ENCODE data around the gene SLC19A2.
"Not testable (repeated sequence)": the region's sequence is repeated elsewhere in the genome, so short reads cannot be mapped to it uniquely, and the experiment has no call there.

Gene SLC19A2

DNA sequence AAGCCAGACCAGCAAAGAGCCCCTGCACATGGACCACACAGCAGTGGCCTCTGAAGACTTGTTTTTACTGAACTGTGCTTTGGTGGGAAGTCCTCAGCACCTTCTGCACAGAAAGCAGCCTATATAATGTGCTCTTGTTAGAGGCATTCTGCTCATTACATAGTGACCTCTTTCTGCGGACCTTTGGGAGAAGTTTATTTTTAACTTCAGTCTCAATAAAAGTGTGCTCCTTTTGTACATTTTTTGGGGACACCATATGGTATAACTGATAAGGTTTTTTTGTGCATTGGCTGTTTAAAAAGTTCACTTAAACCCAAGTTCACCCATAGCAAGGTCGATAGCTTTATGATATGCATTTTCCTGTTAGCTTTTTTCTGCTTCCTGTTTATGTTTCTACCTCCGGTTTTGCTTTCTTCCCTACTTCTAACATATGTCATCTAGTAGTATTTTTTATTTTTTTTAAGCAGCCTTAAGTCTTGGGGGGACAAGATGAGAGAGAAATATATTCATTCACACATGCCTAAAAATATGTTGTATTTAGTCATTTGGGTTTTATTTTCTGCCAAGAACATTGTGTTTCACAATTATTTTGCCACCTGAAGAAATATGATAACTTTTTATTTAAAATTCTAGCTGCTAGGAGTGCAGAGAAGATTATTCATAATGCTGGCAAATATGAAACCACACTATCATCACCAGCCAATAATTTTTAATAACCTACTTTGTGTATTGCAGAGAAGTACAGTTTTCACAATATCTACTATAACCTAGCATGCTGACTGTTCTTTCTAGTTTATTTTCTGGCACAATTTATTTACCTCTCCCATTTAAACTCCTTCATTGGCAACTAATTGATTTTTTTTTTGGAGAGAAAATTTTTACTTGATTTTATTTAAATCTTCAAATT, 22.9 kb upstream of the SLC19A2 start:
- no peak for DNase-seq

DNA sequence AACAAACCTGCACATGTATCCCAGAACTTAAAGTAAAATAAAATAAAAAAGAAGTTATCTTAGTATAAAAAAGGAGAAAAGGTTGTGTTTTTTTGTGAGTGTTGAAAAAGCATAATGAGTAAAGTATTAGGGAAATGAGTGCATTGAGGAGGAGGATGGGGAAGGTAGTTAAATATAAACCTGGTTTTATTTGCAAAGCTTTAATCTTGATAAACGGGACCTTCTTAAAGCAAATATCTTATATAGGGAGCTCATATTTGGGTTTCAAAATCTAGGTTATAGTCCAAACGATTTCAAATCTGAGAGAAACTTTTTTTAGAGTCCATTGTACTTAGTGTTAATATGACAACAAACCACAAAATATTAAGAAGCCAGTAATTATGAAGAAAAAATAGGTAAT, 21.7 kb upstream of the SLC19A2 start:
- DNase-seq = no peak

DNA sequence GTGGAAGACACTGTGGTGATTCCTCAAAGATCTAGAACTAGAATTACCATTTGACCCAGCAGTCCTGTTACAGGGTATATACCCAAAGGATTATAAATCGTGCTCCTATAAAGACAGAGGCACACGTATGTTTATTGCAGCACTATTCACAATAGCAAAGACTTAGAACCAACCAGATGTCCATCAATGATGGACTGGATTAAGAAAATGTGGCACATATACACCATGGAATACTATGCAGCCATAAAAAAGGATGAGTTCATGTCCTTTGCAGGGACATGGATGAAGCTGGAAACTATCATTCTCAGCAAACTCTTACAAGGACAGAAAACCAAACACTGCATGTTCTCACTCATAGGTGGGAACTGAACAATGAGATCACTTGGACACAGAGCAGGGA, 17.9 kb upstream of the SLC19A2 start:
- DNase-seq = not testable (repeated sequence)

DNA sequence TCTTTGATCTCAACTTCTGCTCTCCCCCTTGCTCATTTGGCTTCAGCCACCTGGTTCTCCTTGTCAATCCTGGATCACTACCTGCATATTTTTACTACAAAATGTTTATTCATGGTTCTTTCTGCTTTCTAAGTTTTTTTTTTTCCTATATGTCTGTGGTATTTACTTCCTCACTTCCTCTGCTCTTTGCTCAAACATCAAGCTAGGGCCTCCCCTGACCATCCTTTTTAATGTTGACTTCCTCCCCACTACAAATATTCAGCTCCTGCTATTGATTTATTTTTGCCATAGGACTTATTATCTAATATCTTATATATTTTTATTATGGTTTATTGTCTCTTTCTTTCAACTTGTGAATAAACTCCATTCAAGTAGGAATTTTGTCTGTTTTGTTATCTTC, 14.1 kb upstream of the SLC19A2 start:
- DNase-seq = no peak

DNA sequence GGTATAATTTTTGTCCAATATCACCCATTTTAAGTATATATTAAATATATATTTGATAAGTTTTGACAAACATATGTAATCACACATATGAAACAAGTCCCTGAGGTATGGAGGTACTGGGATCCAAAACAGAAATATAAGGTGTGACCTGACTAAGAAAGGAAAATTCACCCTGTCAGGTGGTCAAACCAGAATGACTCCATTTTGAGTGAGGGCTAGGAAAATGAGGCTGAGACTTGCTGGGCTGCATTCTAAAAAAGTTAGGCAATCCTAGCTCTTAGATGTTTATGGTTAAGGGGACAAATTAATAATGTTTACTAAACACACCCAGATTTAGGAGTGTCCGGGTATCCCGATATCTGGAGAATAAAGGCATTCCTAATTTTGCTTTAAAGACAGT, 11.6 kb upstream of the SLC19A2 start:
- DNase-seq = no peak

DNA sequence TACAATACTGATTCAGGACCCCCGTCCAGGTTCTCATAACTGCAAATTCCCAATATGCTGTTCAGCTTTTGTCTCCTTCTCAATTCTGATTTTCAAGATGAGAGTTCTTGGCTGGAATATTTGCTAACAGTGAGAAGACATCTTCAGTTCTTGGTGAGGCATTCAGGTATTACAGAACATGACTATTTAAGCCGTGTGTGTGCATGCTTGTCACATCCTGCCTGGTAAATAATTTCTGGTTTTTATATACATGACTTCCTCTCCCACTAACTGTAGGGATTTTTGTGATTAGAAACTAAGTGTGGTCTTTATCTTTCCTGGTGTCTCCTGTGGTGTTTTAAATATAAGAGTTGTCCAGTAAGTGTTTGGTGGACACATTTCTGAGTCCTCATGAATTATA, 10.2 kb upstream of the SLC19A2 start:
- DNase-seq = no peak

DNA sequence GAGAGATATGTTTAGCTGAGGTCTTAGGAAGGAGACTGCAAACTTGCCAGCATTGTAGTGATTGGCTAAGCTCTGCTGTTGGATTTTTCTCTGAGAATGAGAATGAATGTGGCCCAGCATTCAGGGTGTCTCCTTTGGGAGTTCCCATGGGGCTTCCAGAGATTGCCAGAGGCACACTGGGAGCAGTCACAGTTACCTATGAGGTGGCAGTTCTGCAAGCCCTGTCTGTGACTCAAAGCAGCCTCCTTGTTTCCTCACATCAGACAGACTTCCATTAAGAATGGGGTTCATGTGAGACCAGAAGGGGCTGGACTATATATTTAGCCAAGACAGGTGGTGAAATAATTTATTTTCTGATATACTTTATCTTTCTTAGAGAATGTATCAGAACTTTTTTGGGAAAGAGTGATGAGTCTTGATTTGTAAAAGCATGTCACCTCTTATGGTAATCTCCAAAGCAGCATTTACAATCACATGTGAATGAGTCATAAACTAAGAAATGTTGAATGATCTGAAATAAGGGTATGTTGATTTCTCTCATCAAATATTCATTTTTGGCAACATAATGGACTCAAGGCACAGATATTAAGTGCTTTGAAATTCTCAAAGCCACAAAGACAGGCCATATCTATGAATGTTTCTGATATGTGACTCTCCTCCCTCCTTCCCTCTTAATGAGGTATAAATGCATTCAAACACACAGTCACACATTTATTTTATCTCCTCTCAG, 9.5 kb upstream of the SLC19A2 start:
- no peak for DNase-seq

DNA sequence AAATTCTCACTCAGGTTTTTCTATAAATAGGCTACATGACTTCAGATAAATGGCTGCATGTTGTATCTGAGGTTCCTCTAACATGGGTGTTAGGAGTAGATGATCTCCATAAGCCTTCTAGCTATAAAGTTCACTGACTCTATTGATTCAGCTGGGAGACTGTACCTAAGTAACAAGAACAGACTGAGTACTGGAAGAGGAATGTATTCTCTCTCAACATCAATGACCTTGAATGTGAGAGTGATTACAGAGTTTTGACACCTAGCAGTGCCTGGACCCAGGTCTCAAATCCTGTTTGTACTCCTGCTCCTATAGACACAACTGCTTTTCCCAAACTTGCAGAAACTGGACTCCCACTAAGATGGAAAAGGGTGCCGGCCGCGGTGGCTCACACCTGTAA, 8.6 kb upstream of the SLC19A2 start:
- no peak for DNase-seq

DNA sequence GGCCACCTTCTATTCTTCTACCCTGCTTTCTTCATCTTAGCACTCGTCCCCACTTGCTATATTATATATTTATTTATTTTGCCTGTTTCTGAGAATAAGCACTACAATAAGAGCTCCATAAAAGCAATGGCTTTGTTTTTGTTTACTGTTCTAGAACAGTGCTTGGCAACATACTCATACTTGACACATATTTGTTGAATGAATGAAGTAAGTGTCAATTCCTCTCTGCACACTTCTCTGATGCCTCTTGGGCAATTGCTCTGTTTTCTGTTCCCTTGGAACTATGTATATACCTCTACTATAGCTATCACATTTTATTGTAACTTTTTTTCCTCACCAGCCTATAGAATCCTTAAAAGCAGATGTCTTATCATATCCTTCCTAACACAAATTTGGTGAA, 7.5 kb upstream of the SLC19A2 start:
- no peak for DNase-seq

DNA sequence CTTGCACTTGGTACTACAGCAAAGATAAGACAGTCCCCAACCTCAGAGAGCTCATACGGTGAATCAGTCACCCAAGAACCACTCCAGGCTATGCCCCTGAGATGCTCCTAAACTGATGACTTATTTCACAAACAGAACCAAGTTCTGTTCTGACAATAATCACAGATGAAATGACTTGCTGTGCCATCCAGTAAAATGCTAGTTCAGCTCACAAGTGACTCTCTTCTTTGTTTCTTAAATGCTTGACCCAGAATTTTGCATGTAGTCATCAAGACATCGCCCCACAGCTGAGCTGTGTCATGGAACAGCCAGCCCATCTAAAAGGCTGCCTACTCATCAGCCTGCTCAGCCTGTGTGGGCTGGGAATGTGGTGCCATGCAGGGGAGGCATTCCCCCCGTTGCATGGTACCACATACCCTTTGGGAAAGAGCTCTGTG, 6.1 kb upstream of the SLC19A2 start:
- DNase-seq = no peak

DNA sequence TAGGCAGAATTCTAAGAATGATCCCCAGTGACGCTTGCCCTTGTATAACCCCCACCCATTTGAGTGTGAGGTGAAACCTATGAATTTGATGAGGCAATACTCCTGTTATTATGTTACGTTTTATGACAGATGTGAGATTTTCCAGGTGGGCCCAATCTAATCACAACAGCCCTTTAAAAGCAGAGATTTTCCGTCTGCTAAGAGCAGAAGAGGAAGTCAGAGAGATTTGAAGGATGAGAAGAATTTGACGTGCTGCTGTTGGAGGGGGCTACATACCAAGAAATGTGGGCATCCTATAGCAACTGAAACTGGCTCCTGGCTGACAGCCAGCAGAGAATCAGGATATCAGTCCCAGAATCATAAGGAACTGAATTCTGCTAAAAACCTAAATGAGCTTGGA, 2.4 kb upstream of the SLC19A2 start:
- DNase-seq = no peak

DNA sequence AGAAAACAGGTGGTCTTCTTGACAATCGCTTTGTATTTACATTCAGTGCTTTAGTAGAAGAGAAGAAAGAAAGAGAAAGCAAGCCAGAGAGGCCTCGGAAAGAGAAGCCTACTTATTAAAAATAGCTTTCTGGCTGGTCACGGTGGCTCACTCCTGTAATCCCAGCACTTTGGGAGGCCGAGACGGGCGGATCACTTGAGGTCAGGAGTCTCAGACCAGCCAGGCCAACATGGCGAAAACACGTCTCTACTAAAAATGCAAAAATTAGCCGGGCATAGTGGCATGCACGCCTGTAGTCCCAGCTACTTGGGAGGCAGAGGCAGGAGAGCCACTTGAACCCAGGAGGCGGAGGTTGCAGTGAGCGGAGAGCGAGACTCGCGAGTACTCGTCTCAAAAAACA, 1.8 kb upstream of the SLC19A2 start:
- no peak for DNase-seq

DNA sequence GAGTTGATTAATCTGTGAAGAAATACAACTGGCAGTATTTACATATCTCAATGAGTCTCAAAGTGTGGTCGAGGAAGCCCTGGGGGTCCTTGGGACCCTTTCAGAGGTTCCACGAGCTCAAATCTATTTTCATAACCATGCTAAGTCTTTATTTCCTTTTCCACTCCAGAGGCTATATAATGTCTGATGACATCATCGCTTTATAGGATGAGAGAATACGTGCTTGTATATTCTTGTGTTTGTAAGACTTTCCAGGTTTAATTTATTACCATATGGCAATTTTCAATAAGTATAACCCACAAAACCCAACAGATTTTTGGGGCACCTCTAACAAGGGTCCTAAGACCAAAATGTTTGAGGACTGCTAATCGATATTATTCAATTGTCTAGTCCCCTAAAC, 1.4 kb upstream of the SLC19A2 start:
- DNase-seq = no peak

DNA sequence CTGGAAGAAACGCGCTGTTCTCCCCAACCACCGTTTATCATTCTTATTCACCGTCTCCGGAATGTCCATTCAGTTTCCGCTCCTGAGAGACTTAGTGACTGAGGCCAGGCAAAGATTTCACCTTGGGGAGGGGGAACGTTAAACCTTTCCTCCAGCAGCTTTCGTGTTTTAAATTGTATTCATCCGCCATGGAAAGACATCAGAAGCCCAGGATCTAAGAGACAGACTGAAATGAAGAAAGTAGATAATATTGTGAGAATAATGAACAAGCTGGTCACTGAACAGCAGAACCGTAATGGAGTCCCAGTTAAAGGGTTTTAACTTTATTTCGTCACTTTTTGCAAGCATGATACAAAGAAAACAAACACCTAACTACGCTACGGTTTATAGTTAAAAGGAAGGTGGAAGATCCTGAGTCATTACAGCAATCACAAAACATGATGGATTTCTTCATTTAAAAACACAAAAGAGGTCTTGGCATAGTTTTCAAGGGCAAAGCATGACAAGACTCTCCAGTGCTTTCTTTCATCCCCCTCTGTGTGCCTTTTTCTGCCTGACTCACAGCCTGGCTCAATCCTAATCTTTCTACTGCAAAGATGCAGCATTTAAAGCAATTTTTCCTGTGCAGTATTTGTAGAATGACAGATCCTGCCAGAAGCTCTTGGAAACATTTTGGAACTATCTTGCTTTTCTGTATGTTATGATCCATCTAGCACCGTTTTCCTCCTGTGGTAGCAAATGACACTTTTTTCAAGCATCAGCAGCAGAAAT, 722 bp upstream of the SLC19A2 start:
- no peak for DNase-seq

DNA sequence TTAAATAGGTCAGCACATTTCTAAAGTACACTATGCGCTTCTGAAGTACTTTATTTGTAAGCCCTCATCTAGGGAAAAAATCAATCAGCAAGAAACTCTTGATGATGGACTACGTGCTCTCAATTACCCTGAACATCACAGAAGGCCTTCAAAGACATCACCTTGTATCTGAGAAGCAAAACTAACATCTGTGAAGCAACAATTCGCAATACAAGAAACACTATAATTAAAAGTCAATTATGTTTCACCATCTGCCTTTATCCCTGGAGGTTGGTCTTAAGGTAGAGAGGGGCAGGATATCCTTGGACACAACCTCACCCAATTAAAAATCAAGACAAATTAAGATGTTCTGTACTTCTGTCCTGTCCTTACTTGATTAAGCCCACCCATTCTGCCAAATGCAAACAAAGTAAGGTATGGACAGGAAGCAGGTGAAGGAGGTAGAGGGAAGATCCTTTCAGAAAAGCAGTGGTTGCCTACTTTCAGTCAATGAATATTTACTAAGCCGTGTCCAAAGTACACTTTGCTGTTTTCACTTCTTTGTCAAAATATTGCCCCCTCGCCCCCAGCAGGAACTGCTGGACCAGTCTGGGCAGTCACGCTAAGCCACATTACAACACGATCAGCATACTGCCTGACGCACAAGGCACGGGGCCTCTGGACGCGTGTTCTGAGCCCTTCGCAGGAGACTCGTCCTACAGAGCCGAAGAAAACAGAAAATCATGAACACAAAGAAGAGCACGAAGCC, 887 bp downstream of the SLC19A2 start:
- DNase-seq = peak in 1 of 4 experiments; percentile 1

DNA sequence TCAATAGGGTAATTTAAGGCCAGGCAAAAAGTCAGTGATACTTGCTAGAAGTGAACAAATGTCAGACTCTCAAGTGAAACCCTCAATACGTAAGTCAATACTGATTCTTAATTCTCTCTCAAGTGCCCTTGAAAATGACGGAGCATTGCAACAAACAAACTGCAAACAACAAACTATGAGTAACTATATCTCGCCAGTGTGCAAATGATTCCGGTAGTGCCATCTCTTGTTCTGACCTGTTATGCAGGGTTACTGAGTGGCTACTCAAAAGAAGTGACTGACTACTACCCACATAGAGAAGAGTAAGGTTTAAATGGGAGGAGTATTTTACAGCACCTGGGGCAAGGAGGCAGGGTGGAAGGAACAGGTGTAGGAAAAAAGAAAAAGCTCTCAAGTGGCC, 1.6 kb downstream of the SLC19A2 start:
- DNase-seq = no peak

DNA sequence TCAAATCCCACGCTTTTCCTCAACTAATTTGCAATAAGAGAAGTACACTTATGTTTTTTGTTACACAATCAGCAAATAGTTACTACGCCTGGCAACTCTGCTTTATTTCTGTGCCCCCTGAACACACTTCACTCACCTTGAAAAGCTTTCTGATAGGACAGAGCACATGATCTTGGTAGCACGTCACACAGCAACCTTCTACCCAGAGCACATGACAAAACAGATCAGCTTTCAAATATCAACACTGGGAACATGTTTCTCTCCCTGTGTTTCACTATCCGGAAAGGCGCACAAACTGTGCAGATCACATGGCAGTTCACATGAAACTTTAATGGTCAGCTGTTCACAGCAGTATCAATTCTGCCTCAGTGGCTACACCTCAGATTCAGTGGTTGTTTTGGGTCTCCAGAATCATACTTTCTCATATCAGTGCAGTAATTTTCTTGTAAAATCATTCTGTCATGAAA, 2.2 kb downstream of the SLC19A2 start:
- no peak for DNase-seq

DNA sequence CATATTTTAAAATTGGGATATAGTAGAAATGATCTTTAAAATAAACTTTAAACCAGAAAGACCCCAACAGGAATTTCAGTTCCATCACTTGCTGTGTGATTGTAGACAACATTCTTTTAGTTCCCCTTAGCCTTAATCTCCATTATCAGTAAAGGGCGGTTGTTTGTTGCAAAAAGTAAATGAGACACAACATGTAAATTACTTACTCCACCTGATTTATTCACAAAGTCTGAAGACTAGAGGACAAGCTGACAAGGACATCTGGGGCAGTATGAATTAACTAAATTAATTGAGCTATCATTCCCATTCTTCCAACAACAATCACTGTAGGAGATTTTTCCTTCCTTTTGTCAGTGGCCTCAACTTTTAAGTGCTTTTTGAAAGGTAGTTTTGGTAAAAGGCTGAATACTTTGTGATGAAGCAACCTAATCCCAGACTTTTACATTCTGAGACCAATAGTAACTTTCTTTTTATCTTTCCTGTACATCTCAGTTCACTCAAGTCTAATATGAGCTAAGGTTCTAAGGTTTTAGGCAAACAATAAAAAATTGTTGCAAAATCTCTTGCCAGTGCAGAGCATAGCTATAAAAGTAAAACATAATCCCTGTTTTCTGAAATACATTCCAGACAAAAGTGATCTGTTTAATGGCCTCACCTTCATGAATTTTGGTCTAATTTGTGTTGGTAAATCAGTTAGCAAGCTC, 6.2 kb downstream of the SLC19A2 start:
- DNase-seq = no peak

DNA sequence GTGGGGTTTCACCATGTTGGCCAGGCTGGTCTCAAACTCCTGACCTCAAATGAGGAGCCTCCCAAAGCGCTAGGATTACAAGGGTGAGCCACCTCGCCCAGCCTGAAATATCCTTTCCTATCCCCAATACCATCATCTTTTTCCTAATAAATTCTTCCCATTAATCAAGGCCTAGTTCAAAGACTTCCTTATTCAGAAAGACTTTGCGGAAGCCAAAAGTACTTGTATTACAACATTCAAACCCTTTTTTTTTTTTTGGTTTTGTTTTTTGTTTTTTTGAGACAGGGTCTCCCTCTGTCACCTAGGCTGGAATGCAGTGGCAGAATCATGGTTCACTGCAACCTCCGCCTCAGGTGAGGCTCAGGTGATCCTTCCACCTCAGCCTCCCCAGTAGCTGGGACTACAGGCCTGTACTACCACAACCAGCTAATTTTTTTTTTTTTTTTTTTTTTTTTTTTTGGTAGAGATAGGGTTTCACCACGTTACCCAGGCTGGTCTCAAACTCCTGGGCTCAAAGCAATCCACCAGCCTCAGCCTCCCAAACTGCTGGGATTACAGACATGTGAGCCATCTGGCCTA, 7.6 kb downstream of the SLC19A2 start:
- no peak for DNase-seq

DNA sequence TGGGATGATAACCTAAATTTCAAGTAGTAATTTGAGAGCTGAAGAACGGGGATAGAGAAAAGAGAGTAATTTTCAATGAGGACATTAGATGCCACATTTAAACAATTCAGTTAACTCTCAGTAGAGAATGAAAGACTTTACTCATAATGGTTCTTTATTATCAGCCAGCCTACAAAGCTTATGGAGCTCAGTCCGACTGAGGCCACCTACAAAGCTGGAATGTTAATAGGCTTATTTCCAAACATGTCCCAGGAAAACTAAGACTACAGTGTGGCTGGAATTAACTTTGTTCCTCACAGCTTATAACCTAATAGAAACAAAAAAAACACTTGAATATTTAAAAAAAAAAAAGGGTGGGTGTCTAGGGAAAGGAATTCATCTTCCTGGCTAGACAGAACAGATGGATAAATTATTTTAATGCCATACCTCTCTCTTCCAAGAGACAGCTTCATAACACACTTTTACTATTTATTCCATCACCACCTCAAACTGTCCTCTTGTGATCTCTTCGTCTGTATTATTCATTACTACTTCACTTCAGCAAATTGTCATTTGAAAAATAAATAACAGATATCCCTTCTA, 9.8 kb downstream of the SLC19A2 start:
- DNase-seq = no peak

DNA sequence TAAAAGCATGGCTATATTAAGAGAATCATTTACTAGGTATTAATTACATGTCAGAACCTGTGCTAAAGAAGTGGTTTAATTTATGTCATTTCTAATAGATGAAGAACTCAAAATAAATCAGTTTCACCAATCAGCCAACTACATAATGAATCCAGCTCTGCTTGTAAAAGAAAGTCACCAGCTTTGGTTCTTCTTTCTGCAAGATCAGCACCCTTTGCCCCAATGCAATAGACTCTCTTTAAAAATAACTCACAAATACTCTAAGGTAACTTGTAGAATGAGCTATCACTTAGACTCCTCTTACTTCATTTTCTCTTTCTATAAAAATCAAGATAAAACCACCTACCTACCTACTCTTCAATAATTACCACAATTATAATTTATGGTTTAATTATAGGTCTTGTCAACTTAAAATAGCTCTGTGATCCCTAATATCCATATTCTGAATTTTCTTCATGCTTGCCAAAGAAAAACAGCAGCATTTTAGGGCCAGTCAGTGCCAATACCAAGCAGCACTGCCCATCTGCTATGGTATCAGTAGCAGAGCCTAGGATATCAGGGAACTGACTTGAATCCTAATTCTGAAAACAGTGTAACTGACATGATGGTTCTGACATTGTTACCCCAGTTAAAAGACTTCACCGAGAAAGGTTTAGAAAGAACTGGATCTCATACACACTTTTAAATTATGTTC, 11.3 kb downstream of the SLC19A2 start:
- no peak for DNase-seq
